Spleen (tissue), 11 donors: ENCODE measurements around the gene AGPAT4. TPM values are rescaled to one million over a fixed set of nuclear protein-coding genes. Genes with fewer than 3 reads are reported as not detected.

Experiments
- DNase-seq: peaks from one replicate; pipeline ENCODE4 v3.0.0-alpha.2; 2020
- H3K27ac ChIP-seq, 8 donors: fragments of 200-600 bp; sonication (generic) in 7 of 8; 1 replicate in 4 of 8; 2 replicates in 4 of 8; pipeline versions ENCODE4 v1.5.0 to v1.8.0; 2016 to 2021; ENCODE audit warnings: inconsistent platforms in 4 of 8, mild to moderate bottlenecking in 4 of 8, moderate library complexity in 1 of 8
- H3K27me3 ChIP-seq, 7 donors: fragments of 200-600 bp; sonication (generic) in 6 of 7; replicated peaks in 1 of 7; 1 replicate in 4 of 7; 2 replicates in 3 of 7; pipeline versions ENCODE4 v1.5.0 to v1.8.0; 2016 to 2021; ENCODE audit warnings: inconsistent platforms in 3 of 7, mild to moderate bottlenecking in 1 of 7
- H3K36me3 ChIP-seq, 6 donors: fragments of 200-600 bp; sonication (generic) in 5 of 6; 1 replicate in 4 of 6; 2 replicates in 2 of 6; pipeline versions ENCODE4 v1.5.0 to v1.8.0; 2016 to 2021; ENCODE audit warnings: inconsistent platforms in 2 of 6
- H3K4me1 ChIP-seq, 6 donors: fragments of 200-600 bp; sonication (generic) in 5 of 6; 1 replicate in 3 of 6; 2 replicates in 3 of 6; pipeline versions ENCODE4 v1.5.0 to v1.8.0; 2016 to 2021; ENCODE audit warnings: inconsistent platforms in 3 of 6
- H3K4me3 ChIP-seq, 8 donors: fragments of 200-600 bp; sonication (generic) in 7 of 8; 1 replicate in 4 of 8; 2 replicates in 4 of 8; pipeline versions ENCODE4 v1.5.0 to v1.8.0; 2016 to 2021; ENCODE audit warnings: inconsistent platforms in 4 of 8, mild to moderate bottlenecking in 4 of 8, moderate library complexity in 2 of 8
- H3K9me3 ChIP-seq, 8 donors: fragments of 200-600 bp; sonication (generic) in 7 of 8; 1 replicate in 4 of 8; 2 replicates in 4 of 8; pipeline versions ENCODE4 v1.5.0 to v1.8.0; 2016 to 2021; ENCODE audit warnings: inconsistent platforms in 4 of 8
- POLR2A ChIP-seq, 3 donors: fragments of 450-650 bp; IDR thresholded peaks; one replicate each; pipeline ENCODE4 v1.5.1; 2017; ENCODE audit warnings: antibody characterized with exemption in 3 of 3, mild to moderate bottlenecking in 1 of 3
- POLR2AphosphoS5 ChIP-seq, 3 donors: sonication (generic); formaldehyde crosslinking; IDR thresholded peaks; one replicate each; pipeline ENCODE4 v1.5.1; 2017; ENCODE audit warnings: antibody characterized with exemption in 3 of 3
- WGBS, 5 donors: extraction: QIAGEN DNeasy Blood & Tissue Kit in 3 of 5; methylation state at CpG; one replicate each; pipeline versions ENCODE4 v1.1.5 to v1.1.7; 2013 to 2018; 5-methylcytosine and 5-hydroxymethylcytosine counted together
- intact Hi-C: fragments of 100-400 bp; cut with DNase I; formaldehyde crosslinking; loops from one replicate; pipeline ENCODE4 v1.15.0; 2023; ENCODE audit warnings: low total_unique reads
- polyA plus RNA-seq, 3 donors: library from polyadenylated mRNA; stranded (reverse); fragments of 200-250 nt; gene quantifications; one replicate each; pipeline ENCODE4 v1.2.1, GENCODE V29; 2013
- total RNA-seq, 7 donors: library from RNA; depleted of rRNA in 3 of 7; stranded (reverse); fragments of >200 nt in 3 of 7; fragmentation: NEBNext Ultra II Directional in 4 of 7; extraction: Animal tissue kit (Norgen Biotek cat#: 25700) in 4 of 7; gene quantifications; one replicate each; pipeline versions ENCODE4 v1.1.0 to v1.2.1, GENCODE V29; 2016 to 2021
- TF ChIP-seq, protein P1 (sequence below), 11 experiments: fragments of 200-600 bp in 7 of 11; fragments of 450-650 bp in 4 of 11; sonication (generic) in 4 of 11; IDR thresholded peaks in 8 of 11; conservative IDR thresholded peaks in 3 of 11; 1 replicate in 7 of 11; 2 replicates in 4 of 11; pipeline versions ENCODE4 v1.4.0 to v1.8.0; 2016 to 2021; ENCODE audit warnings: antibody characterized with exemption in 11 of 11, inconsistent platforms in 4 of 11, mild to moderate bottlenecking in 1 of 11
- donor health status: healthy with polysubstance abuse.
- donor health status: DM: no; HTN: no; CAD: no; lungs with moderate emphysema.
- donor health status: DM: no; HTN: no; CAD: no.
- donor health status: Bipolar disorder and iron deficiency.
- donor health status: healthy.
- donor health status: DM: no; HTN: no; CAD: no.
- donor health status: DM: yes; HTN: yes; CAD: no.

Gene AGPAT4
- total and polyA plus RNA-seq, 10 donors = 0.80 to 16.8 (median 8.4) TPM

DNA sequence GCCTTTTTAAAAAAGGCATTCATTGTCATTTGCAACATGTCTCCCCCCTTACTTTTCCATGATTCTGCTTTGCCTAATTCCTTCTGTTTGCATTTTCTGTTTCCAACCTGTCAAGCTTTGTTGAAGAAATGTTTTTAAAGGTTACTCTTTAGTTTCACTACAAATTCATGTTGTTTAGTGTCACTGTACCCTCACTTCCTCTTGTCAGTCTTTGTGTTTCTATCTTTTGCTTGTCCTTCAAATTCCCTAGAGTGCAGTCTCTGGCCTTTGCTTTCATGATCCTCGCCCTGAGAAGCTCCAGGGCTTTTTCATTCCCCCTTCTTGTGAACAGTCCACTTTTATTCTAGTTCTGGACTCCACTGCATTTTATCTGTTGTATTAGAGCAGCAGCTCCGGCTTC is 191.6 kb downstream of the AGPAT4 start:
- Histone ChIP-seq H3K9me3 (no peaks in the 10 kb centered on the region), H3K27ac (no peak overlapping the region), H3K36me3 (peaks cover 3 to 100% (median 76%) of the 10 kb centered on the region in 6 donors), H3K4me3 (no peak overlapping the region), H3K27me3 (no peaks in the 10 kb centered on the region), H3K4me1 (no peaks in the 10 kb centered on the region)
- 80 to 92% (median 87%) methylated on average over 2 of the region's 2 CpGs for WGBS, 5 donors
- TF ChIP-seq, protein P1, sequence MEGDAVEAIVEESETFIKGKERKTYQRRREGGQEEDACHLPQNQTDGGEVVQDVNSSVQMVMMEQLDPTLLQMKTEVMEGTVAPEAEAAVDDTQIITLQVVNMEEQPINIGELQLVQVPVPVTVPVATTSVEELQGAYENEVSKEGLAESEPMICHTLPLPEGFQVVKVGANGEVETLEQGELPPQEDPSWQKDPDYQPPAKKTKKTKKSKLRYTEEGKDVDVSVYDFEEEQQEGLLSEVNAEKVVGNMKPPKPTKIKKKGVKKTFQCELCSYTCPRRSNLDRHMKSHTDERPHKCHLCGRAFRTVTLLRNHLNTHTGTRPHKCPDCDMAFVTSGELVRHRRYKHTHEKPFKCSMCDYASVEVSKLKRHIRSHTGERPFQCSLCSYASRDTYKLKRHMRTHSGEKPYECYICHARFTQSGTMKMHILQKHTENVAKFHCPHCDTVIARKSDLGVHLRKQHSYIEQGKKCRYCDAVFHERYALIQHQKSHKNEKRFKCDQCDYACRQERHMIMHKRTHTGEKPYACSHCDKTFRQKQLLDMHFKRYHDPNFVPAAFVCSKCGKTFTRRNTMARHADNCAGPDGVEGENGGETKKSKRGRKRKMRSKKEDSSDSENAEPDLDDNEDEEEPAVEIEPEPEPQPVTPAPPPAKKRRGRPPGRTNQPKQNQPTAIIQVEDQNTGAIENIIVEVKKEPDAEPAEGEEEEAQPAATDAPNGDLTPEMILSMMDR (IDR thresholded peaks at IDR 0.05 in 8 of 11, conservative IDR thresholded peaks at IDR 0.05 in 3 of 11) = no peak
- TF ChIP-seq POLR2A (IDR thresholded peaks at IDR 0.05) = no peak
- TF ChIP-seq POLR2AphosphoS5 (IDR thresholded peaks at IDR 0.05) = no peak
- no peak for DNase-seq
- intact Hi-C loops = no loop called here

DNA sequence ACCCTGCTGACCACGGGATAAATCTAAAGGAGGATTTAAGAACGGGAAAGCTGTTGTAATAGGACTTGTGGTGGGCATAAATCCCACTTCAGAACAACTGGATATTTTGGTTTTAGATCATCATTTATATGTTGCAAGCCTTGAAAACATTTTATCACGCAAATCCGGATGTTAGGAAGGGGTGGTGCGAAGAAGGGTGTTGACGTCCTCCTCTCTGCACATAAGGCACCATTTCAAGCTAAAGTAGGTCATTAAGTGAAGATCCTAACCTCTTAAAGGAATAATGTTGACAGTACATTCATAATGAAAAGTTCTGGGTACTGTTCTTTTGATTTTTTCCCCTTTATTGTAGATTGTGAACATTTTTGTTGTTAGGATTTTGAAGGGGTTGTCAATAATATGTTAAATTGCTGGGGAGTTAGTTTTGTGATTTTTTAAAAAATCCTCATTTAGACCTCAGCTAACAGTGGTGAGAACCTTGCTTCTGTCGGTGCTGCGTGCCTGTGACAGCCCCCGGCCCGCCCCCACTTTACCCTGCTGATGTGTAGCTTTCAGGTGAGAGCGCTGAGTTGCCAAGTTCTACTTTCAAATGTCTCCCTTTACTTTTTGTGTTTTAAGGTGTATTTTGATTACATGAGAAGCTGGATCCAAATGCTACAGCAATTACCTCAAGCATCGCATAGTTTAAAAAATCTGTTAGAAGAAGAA is 193.4 kb downstream of the AGPAT4 start:
- no peak for DNase-seq
- TF ChIP-seq, protein P1 (IDR thresholded peaks at IDR 0.05 in 8 of 11, conservative IDR thresholded peaks at IDR 0.05 in 3 of 11) = no peak
- TF ChIP-seq POLR2AphosphoS5 (IDR thresholded peaks at IDR 0.05) = no peak
- no peak for TF ChIP-seq POLR2A (IDR thresholded peaks at IDR 0.05)
- Histone ChIP-seq H3K4me1 (no peaks in the 10 kb centered on the region), H3K4me3 (no peak overlapping the region), H3K27ac (peak overlapping the region in 1 of 8 donors; percentile 38), H3K27me3 (no peaks in the 10 kb centered on the region), H3K9me3 (no peaks in the 10 kb centered on the region), H3K36me3 (peaks cover 3 to 100% (median 68%) of the 10 kb centered on the region in 6 donors)
- WGBS, 5 donors = 91 to 94% (median 92%) methylated on average over 12 of the region's 12 CpGs
- intact Hi-C loops = no loop called here
